ENCODE data around the gene GPLD1.
A peak's percentile ranks its signal among the peaks of the same experiment; 100 is the strongest.
"Not testable (repeated sequence)": the region's sequence is repeated elsewhere in the genome, so short reads cannot be mapped to it uniquely, and the experiment has no call there.

GPLD1 gene

DNA sequence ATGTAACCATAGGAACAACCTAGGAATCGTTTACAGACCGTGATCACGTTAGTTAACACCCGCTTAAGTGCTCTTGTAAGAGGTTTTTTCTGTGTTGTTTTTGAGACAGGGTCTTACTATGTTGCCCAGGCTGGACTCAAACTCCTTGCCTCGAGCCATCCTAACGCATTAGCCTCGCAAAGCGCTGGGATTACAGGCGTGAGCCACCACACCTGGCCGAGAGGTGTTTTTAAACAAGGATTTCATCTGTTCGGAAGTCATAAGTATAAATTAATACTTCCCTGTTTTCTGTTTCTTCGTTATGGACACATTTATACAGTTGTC is 85.9 kb downstream of the GPLD1 start:
- peak overlapping the region; percentile 96 for H3K56ac ChIP-seq (ENCODE audit: low read length)
- peak; percentile 80 for DNase-seq
- H3K4me3 ChIP-seq (ENCODE audit: low read length): peak overlapping the region; percentile 87
- no peaks in the 10 kb centered on the region for H3K36me3 ChIP-seq (ENCODE audit: control insufficient read depth, insufficient read depth, low read length)
- H3K23ac ChIP-seq (ENCODE audit: low read length): no peak overlapping the region
- H4K5ac ChIP-seq (ENCODE audit: low read length): no peak overlapping the region
- H3K18ac ChIP-seq (ENCODE audit: low read length): peak overlapping the region; percentile 29
- peaks cover 42% of the 10 kb centered on the region for H3K79me2 ChIP-seq (ENCODE audit: control insufficient read depth, insufficient read depth, low read length)
- no peak overlapping the region for H2BK120ac ChIP-seq (ENCODE audit: low read depth, low read length)
- H3K4ac ChIP-seq (ENCODE audit: low read depth, low read length): no peak overlapping the region
- H3K9ac ChIP-seq (ENCODE audit: low read length): peak overlapping the region; percentile 96
- peak overlapping the region; percentile 37 for H2BK5ac ChIP-seq (ENCODE audit: low read length)
- peaks cover 13% of the 10 kb centered on the region for H3K4me1 ChIP-seq (ENCODE audit: control insufficient read depth, low read depth, low read length)
- H3K27me3 ChIP-seq (ENCODE audit: insufficient read depth, low read length, poor library complexity): no peaks in the 10 kb centered on the region
- no peak overlapping the region for H2AK5ac ChIP-seq (ENCODE audit: low read length)
- H3K79me1 ChIP-seq (ENCODE audit: low read length): peaks cover 2% of the 10 kb centered on the region
- H2BK15ac ChIP-seq (replicated peaks; ENCODE audit: low read depth): no peak overlapping the region
- H4K8ac ChIP-seq (ENCODE audit: low read depth, low read length): no peak overlapping the region
- no CpG with 5 or more reads among the region's 12 CpGs for WGBS (ENCODE audit: extremely low coverage, insufficient coverage, low lambda C conversion rate)
- H3K27ac ChIP-seq (ENCODE audit: low read depth, low read length): no peak overlapping the region
- H3K4me2 ChIP-seq (ENCODE audit: low read length): peak overlapping the region; percentile 30

DNA sequence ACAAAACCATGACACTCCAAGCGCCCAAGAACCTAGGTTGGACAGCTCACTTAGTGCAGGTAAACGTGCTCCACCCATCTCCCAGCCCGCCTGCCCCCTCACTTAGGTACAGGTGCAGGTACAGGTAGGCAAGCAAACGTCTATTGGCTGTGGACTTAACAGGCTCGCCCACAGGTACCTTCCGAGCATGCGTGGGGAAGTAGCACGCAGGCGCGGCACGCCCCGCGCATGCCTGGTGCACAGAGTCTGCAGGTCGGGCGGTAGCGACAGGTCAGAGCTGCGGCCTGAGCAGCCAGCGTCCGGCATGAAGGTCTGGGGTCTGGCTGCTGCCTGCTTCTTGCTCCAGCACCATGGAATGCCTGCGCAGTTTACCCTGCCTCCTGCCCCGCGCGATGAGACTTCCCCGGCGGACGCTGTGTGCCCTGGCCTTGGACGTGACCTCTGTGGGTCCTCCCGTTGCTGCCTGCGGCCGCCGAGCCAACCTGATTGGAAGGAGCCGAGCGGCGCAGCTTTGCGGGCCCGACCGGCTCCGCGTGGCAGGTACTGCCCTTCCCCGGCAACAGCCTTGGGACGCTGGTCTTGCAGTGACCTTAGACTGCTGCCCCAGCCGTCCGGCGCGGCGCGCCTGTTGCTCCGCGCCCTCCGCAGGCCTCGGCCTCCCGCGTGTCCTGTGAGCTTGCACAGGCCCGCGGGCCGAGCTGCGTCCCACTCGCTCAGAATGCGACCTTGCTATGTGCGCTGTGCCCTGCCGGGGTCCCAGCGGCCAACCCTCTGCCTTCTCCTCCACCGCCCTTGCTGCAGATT is 86.5 kb downstream of the GPLD1 start, which contains the start of gene MRS2:
TSS of gene MRS2 (plus strand) at position 240 of the 804 bp plus-strand sequence. CDS start at position 351, 111 bp downstream.
- H3K27ac ChIP-seq (ENCODE audit: low read depth, low read length): peak within 1 kb of the TSS; percentile 32
- H3K4me2 ChIP-seq (ENCODE audit: low read length): peak within 1 kb of the TSS; percentile 30
- H3K4me3 ChIP-seq (ENCODE audit: low read length): peak within 1 kb of the TSS; percentile 87
- H2BK15ac ChIP-seq (replicated peaks; ENCODE audit: low read depth): no peak within 1 kb of the TSS
- WGBS (ENCODE audit: extremely low coverage, insufficient coverage, low lambda C conversion rate): no CpG with 5 or more reads among the region's 63 CpGs
- H2BK5ac ChIP-seq (ENCODE audit: low read length): peak within 1 kb of the TSS; percentile 55
- no peaks in the 10 kb centered on the region for H3K36me3 ChIP-seq (ENCODE audit: control insufficient read depth, insufficient read depth, low read length)
- H3K4me1 ChIP-seq (ENCODE audit: control insufficient read depth, low read depth, low read length): peaks cover 13% of the 10 kb centered on the region
- no peak within 1 kb of the TSS for H4K5ac ChIP-seq (ENCODE audit: low read length)
- peak within 1 kb of the TSS; percentile 22 for H3K4ac ChIP-seq (ENCODE audit: low read depth, low read length)
- H3K27me3 ChIP-seq (ENCODE audit: insufficient read depth, low read length, poor library complexity): no peaks in the 10 kb centered on the region
- no peak within 1 kb of the TSS for H3K23ac ChIP-seq (ENCODE audit: low read length)
- peak; percentile 91 for DNase-seq
- H3K56ac ChIP-seq (ENCODE audit: low read length): peak within 1 kb of the TSS; percentile 96
- H3K9ac ChIP-seq (ENCODE audit: low read length): peak within 1 kb of the TSS; percentile 96
- H3K18ac ChIP-seq (ENCODE audit: low read length): peak within 1 kb of the TSS; percentile 71
- peaks cover 41% of the 10 kb centered on the region for H3K79me2 ChIP-seq (ENCODE audit: control insufficient read depth, insufficient read depth, low read length)
- no peak within 1 kb of the TSS for H2AK5ac ChIP-seq (ENCODE audit: low read length)
- peaks cover 2% of the 10 kb centered on the region for H3K79me1 ChIP-seq (ENCODE audit: low read length)
- H2BK120ac ChIP-seq (ENCODE audit: low read depth, low read length): no peak within 1 kb of the TSS
- no peak within 1 kb of the TSS for H4K8ac ChIP-seq (ENCODE audit: low read depth, low read length)

DNA sequence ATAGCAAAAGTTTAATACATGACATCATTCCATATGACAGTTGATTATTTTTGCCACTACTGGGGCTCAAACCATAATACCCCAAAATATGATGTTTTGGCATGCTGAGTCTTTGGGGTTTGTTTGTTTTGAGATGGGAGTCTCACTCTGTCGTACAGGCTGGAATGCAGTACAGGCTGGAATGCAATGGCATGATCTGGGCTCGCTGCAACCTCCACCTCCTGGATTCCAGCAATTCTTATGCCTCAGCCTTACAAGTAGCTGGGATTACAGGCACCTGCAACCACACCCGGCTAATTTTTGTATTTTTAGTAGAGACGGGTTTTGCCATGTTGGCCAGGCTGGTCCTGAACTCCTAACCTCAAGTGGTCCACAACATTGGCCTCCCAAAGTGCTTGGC is 87.9 kb downstream of the GPLD1 start:
- H3K79me1 ChIP-seq (ENCODE audit: low read length): peaks cover 2% of the 10 kb centered on the region
- H3K9ac ChIP-seq (ENCODE audit: low read length): no peak overlapping the region
- no peak overlapping the region for H3K4me2 ChIP-seq (ENCODE audit: low read length)
- DNase-seq: peak; percentile 86
- H4K5ac ChIP-seq (ENCODE audit: low read length): no peak overlapping the region
- H3K4me3 ChIP-seq (ENCODE audit: low read length): no peak overlapping the region
- H3K27me3 ChIP-seq (ENCODE audit: insufficient read depth, low read length, poor library complexity): no peaks in the 10 kb centered on the region
- no peak overlapping the region for H3K4ac ChIP-seq (ENCODE audit: low read depth, low read length)
- no peak overlapping the region for H2BK120ac ChIP-seq (ENCODE audit: low read depth, low read length)
- H3K56ac ChIP-seq (ENCODE audit: low read length): peak overlapping the region; percentile 1
- no peak overlapping the region for H2AK5ac ChIP-seq (ENCODE audit: low read length)
- peak overlapping the region; percentile 32 for H3K27ac ChIP-seq (ENCODE audit: low read depth, low read length)
- no peak overlapping the region for H2BK5ac ChIP-seq (ENCODE audit: low read length)
- H2BK15ac ChIP-seq (replicated peaks; ENCODE audit: low read depth): no peak overlapping the region
- no peak overlapping the region for H3K23ac ChIP-seq (ENCODE audit: low read length)
- peaks cover 34% of the 10 kb centered on the region for H3K79me2 ChIP-seq (ENCODE audit: control insufficient read depth, insufficient read depth, low read length)
- peaks cover 13% of the 10 kb centered on the region for H3K4me1 ChIP-seq (ENCODE audit: control insufficient read depth, low read depth, low read length)
- H3K36me3 ChIP-seq (ENCODE audit: control insufficient read depth, insufficient read depth, low read length): no peaks in the 10 kb centered on the region
- WGBS (ENCODE audit: extremely low coverage, insufficient coverage, low lambda C conversion rate): no CpG with 5 or more reads among the region's 4 CpGs
- H4K8ac ChIP-seq (ENCODE audit: low read depth, low read length): no peak overlapping the region
- peak overlapping the region; percentile 71 for H3K18ac ChIP-seq (ENCODE audit: low read length)

DNA sequence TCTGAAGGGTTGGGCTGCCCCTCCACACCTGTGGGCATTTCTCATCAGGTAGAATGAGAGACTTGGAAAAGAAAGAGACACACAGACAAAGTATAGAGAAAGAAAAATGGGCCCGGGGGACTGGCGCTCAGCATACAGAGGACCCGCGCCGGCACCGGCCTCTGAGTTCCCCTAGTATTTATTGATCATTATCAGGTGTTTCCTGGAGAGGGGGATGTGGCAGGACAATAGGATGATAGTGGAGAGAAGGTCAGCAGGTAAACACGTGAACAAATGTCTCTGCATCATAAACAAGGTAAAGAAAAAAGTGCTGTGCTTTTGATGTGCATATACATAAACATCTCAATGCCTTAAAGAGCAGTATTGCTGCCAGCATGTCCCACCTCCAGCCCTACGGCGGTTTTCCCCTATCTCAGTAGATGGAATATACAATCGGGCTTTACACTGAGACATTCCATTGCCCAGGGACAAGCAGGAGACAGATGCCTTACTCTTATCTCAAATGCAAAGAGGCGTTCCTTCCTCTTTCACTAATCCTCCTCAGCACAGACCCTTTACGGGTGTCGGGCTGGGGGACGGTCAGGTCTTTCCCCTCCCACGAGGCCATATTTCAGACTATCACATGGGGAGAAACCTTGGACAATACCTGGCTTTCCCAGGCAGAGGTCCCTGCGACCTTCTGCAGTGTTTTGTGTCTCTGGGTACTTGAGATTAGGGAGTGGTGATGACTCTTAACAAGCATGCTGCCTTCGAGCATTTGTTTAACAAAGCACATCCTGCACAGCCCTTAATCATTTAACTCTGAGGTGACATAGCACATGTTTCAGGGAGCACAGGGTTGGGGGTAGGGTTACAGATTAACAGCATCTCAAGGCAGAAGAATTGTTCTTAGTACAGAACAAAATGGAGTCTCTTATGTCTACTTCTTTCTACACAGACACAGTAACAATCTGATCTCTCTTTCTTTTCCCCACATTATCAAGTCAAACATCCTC is 89.0 kb downstream of the GPLD1 start:
- Histone ChIP-seq H3K4ac (ENCODE audit: low read depth, low read length) (peak overlapping the region; percentile 97), H3K9ac (ENCODE audit: low read length) (peak overlapping the region; percentile 37), H2BK5ac (ENCODE audit: low read length) (peak overlapping the region; percentile 88), H3K27ac (ENCODE audit: low read depth, low read length) (peak overlapping the region; percentile 84), H3K56ac (ENCODE audit: low read length) (peak overlapping the region; percentile 76), H3K79me2 (ENCODE audit: control insufficient read depth, insufficient read depth, low read length) (peaks cover 30% of the 10 kb centered on the region), H3K4me1 (ENCODE audit: control insufficient read depth, low read depth, low read length) (peaks cover 13% of the 10 kb centered on the region)
- not testable (repeated sequence) for H3K4me2 ChIP-seq (ENCODE audit: low read length); H2BK15ac ChIP-seq (replicated peaks; ENCODE audit: low read depth); H3K27me3 ChIP-seq (ENCODE audit: insufficient read depth, low read length, poor library complexity); H2AK5ac ChIP-seq (ENCODE audit: low read length); H4K8ac ChIP-seq (ENCODE audit: low read depth, low read length); H3K36me3 ChIP-seq (ENCODE audit: control insufficient read depth, insufficient read depth, low read length); H3K23ac ChIP-seq (ENCODE audit: low read length); H2BK120ac ChIP-seq (ENCODE audit: low read depth, low read length); H4K5ac ChIP-seq (ENCODE audit: low read length); H3K18ac ChIP-seq (ENCODE audit: low read length); H3K4me3 ChIP-seq (ENCODE audit: low read length); H3K79me1 ChIP-seq (ENCODE audit: low read length)
- DNase-seq: peak; percentile 94
- no CpG with 5 or more reads among the region's 17 CpGs for WGBS (ENCODE audit: extremely low coverage, insufficient coverage, low lambda C conversion rate)

DNA sequence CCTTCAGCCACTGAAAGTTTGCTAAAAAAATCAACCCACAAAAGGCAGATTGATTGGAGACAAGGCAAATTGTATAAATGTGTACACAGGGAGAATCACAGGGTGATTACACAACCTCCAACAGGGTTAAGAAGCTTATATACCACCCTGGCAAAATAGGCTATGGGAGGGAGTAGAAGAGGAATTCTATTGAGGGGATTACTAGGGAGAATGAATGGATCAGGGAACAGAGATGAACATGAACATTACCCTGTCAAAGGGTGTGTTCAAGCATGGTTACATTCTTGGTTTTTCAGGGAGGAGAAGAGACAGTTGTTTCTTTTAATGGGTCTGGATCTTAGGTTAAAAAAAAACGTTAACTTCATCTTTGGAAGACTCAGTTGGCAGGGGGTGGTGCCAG is 91.7 kb downstream of the GPLD1 start:
- H3K56ac ChIP-seq (ENCODE audit: low read length): no peak overlapping the region
- H3K4ac ChIP-seq (ENCODE audit: low read depth, low read length): no peak overlapping the region
- H3K36me3 ChIP-seq (ENCODE audit: control insufficient read depth, insufficient read depth, low read length): no peaks in the 10 kb centered on the region
- no peak overlapping the region for H2BK5ac ChIP-seq (ENCODE audit: low read length)
- H3K4me3 ChIP-seq (ENCODE audit: low read length): no peak overlapping the region
- H4K8ac ChIP-seq (ENCODE audit: low read depth, low read length): no peak overlapping the region
- no peak for DNase-seq
- no peak overlapping the region for H3K4me2 ChIP-seq (ENCODE audit: low read length)
- H3K27ac ChIP-seq (ENCODE audit: low read depth, low read length): no peak overlapping the region
- H3K4me1 ChIP-seq (ENCODE audit: control insufficient read depth, low read depth, low read length): peaks cover 10% of the 10 kb centered on the region
- no peak overlapping the region for H3K23ac ChIP-seq (ENCODE audit: low read length)
- no peak overlapping the region for H2BK120ac ChIP-seq (ENCODE audit: low read depth, low read length)
- no peaks in the 10 kb centered on the region for H3K27me3 ChIP-seq (ENCODE audit: insufficient read depth, low read length, poor library complexity)
- peak overlapping the region; percentile 51 for H3K18ac ChIP-seq (ENCODE audit: low read length)
- H2BK15ac ChIP-seq (replicated peaks; ENCODE audit: low read depth): no peak overlapping the region
- no peak overlapping the region for H3K9ac ChIP-seq (ENCODE audit: low read length)
- no peak overlapping the region for H2AK5ac ChIP-seq (ENCODE audit: low read length)
- peaks cover 5% of the 10 kb centered on the region for H3K79me2 ChIP-seq (ENCODE audit: control insufficient read depth, insufficient read depth, low read length)
- whole genome bisulfite sequencing (ENCODE audit: extremely low coverage, insufficient coverage, low lambda C conversion rate): no CpG with 5 or more reads among the region's 1 CpG
- no peaks in the 10 kb centered on the region for H3K79me1 ChIP-seq (ENCODE audit: low read length)
- no peak overlapping the region for H4K5ac ChIP-seq (ENCODE audit: low read length)
